ENCODE data around the gene SH3RF3.

- no peak for TF ChIP-seq CTCF (IDR thresholded peaks at IDR 0.05)
- no peak for TF ChIP-seq POLR2AphosphoS5 (IDR thresholded peaks at IDR 0.05; ENCODE audit: insufficient read depth in 1 of 2, low read depth in 1 of 2)
These were observed 330.5 kb downstream of the SH3RF3 start for GRCh38 chr2:109459485-109459884.

Measured in vagina (tissue), 2 donors.